ENCODE data around the gene CDC42BPB.

The CDC42BPB gene

DNA sequence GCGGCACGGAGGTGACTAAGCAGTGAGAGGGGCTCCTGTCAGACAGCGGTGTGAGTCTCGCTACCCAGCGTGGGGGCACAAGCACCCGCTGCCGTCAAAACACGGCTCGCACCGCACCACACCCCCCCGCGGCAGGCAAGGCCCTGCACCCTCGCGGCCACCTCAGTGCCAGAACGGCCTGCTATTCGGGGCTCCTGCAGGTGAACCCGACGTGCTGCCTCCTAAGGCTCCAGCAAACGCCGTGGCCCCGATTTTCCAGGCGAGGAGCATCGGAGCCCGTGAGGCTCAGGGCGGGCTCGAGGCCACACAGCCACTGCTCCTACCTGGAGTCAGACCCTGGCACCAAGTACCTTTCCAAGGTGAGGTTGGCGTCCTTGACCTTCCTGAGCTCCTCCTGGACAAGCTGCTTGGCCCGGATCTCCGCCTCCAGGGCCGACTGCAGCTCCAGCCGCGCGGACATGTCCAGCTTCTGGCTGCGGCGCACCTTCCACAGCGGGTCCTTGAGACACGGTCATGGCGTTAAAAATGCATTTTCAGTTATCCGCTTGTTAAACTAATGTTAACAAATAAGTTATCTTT is 93.1 kb downstream of the CDC42BPB start:
- no peak for DNase-seq

DNA sequence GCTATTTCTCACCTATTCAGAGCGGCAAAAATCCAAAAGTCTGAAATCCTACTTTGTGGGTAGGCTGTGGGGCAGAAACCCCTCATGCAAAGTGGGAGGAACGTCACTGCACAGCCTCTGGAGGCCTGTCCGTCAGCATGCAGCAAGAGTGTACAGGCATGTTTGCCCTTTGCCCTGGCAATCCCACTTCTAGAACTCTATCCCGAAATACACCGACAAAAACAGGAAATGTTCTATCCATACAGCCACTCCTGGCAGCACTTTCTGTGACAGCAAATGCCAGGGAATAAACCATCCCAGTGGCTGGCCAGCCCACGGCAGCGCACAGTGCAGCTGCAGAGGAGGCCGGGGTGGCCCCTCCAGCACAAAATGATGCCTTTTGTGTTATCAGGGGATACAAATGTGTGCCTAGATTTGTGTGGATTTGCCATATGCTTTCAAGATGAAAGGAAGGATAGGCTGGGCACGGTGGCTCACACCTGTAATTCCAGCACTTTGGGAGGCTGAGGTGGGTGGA is 95.2 kb downstream of the CDC42BPB start:
- no peak for DNase-seq

- no peak for DNase-seq
These were observed 98.9 kb downstream of the CDC42BPB start for GRCh38 chr14:102958461-102958860.

- no peak for DNase-seq
These were observed 100.1 kb downstream of the CDC42BPB start for GRCh38 chr14:102957222-102957621.

GRCh38 chr14:102955636-102956408 is 101.5 kb downstream of the CDC42BPB start:
- no peak for DNase-seq

DNA sequence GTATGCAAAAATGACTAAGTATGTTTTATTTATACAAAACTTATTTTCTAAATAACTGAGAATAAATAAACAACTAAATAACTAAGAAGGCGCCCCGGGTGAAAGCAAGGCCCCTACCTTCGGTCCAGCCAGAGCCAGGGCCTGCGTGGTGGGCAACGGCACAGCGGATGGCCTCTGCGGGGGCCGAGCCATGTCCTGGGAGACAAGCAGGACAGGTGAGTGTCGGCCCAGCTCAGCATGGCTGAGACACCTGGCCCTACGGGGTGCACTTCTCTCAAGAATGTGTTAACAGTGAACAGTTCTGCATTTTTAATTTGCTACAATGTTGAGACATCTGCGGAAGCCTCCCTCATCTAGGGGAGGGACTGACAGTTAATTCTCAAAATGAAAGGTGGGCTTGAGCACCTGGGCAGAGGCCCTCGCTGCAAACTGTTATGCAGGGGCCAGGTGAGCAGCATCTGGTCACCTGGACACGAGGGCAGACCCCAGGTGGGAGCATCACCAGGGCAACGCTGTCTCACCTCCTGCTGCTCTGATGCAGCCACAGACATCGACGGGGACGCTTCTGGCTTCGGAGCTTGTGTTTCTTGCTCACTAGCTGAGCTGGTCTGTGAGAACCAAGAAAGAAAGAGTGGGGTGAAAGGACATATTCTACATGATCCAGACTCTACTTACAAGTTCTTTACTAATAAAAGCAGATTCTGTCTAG is 103.1 kb downstream of the CDC42BPB start:
- DNase-seq: no peak

- DNase-seq: no peak
These were observed 104.2 kb downstream of the CDC42BPB start for GRCh38 chr14:102953100-102953499.

GRCh38 chr14:102952276-102952675 is 105.1 kb downstream of the CDC42BPB start:
- no peak for DNase-seq

DNA sequence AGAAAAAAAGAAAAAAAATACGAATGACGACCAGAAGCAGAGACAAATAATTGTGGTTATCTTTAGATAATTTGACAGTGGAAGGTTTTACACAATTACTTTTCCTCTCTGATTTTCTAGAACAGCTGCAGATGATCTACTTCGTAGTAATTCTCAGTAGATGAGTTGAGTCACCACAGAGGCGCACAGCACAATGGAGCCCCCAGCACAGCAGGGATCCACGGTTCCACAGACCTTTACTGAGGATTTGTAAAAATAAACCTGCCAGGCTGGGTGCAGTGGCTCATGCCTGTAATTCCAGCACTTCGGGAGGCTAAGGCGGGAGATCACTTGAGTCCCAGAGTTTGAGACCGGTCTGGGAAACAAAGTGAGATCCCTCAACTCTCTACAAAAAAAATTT is 105.5 kb downstream of the CDC42BPB start:
- DNase-seq: no peak

DNA sequence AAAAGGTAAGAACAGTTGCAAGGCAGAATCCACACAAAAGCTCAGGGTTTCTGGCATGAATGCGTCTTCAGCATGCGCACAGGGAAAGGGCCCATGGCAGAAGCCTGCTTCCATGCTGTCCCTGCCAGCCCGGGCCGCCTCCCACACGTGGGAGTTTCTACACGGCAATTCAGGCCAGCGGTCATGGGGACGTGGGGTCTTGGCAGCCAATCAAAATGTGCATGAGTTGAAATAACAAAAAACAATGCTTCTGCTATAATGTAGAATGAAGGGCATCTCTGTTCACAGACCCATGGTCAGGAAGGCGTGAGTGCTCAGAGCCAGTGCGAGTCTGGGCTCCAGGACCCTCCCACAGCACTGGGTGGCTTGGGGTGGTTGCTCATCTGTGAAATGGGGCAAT is 106.3 kb downstream of the CDC42BPB start:
- DNase-seq: no peak

- no peak for DNase-seq
These were observed 107.4 kb downstream of the CDC42BPB start for GRCh38 chr14:102949801-102950451.

DNA sequence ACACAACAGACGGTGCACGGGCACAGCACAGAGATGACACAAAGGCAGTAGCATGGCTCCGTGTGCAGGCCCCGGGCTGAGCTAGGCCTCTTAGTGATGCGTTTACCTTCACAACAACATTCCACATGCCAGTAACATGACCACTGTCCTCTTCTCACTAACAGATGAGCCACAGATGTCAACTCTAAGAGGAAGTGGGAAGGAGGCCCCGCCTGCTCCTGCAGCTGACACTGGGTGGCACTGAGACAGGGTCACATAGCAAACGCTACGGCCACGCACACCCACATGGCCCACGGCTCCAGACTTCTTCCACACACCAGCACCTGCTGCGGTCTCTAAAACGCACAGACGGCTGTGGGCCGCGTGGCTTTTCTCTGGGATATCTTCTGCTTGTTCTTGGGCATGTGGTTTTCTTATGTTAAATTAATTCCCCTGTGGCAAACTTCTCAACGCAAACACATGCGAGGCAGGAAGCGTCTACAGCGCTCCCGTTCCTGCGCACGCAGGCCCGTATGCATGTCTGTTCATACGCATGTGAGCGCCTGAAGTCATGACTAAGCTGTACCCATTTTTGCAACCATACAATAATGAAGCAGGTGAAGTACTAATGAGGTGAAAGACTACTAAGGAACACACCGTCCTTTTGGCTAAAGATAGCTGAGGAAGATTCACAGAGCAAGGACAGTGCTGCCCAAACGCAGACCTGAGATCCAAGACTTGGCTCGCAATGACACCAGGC is 108.1 kb downstream of the CDC42BPB start:
- no peak for DNase-seq

DNA sequence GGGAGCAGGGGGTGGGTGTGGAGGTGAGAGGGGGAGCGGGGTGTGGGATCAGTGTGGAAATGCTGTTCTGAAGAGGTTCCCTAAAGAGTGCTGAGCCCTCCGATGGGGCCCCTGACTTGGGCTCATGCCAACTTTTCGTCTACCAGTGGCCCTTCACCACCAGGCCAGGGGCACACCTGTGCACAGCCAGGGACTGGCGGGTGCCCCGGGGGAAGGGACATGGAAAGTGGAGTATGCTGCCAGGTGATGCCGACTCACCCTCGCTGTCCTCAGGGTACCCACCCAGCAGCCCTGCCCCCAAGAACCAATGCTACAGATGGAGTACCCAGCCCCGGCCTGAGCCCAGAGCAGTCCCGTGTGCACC is 108.7 kb downstream of the CDC42BPB start:
- DNase-seq: no peak

- no peak for DNase-seq
These were observed 109.8 kb downstream of the CDC42BPB start for GRCh38 chr14:102947321-102948103.

- DNase-seq: no peak
These were observed 111.8 kb downstream of the CDC42BPB start for GRCh38 chr14:102945346-102946130.

GRCh38 chr14:102944448-102945330 is 112.7 kb downstream of the CDC42BPB start:
- DNase-seq: no peak

- no peak for DNase-seq
These were observed 113.4 kb downstream of the CDC42BPB start for GRCh38 chr14:102943979-102944378.

DNA sequence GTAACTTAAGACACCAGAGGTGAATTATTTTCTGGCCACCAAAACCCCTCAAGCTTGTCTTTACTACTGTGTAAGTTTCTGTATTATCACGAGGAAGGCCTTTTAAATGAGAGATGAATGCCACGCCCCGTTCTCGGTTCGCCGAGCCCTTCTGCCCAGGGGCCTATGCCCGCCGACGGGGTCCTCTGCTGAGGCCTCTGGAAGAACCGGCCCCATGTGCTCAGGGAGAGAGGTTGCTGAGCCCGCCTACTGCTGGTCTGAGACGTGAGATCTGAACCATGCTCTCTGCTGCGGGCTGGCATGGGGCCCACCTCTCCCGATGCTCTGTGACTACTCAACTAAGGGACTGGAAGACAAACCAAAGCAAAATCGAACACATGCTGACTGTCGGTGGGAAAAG is 113.9 kb downstream of the CDC42BPB start:
- no peak for DNase-seq

- DNase-seq: no peak
These were observed 115.3 kb downstream of the CDC42BPB start for GRCh38 chr14:102942069-102942468.
